Mucosa of rectum (tissue), 2 donors: ENCODE measurements around the gene EPHA2.

ENCODE experiments used
- H3K27ac ChIP-seq, 2 donors: one replicate each; pipeline ENCODE4 v1.7.0; 2013; ENCODE audit warnings: inconsistent platforms in 2 of 2, low read depth in 2 of 2, low read length in 2 of 2
- H3K27me3 ChIP-seq, 2 donors: one replicate each; pipeline ENCODE4 v1.7.0; 2013; ENCODE audit warnings: low read length in 2 of 2; ENCODE audit not compliant: control insufficient read depth in 2 of 2, insufficient read depth in 2 of 2
- H3K36me3 ChIP-seq, 2 donors: one replicate each; pipeline ENCODE4 v1.7.0; 2013; ENCODE audit warnings: low read length in 2 of 2; ENCODE audit not compliant: control insufficient read depth in 2 of 2, insufficient read depth in 2 of 2
- H3K4me1 ChIP-seq, 2 donors: one replicate each; pipeline ENCODE4 v1.7.0; 2013; ENCODE audit warnings: low read length in 2 of 2, mild to moderate bottlenecking in 1 of 2; ENCODE audit not compliant: control insufficient read depth in 2 of 2, insufficient read depth in 2 of 2
- H3K4me3 ChIP-seq, 2 donors: one replicate each; pipeline ENCODE4 v1.7.0; 2013; ENCODE audit warnings: low read length in 2 of 2
- H3K9ac ChIP-seq, 2 donors: one replicate each; pipeline ENCODE4 v1.7.0; 2013; ENCODE audit warnings: low read length in 2 of 2, low read depth in 1 of 2, mild to moderate bottlenecking in 1 of 2
- H3K9me3 ChIP-seq, 2 donors: one replicate each; pipeline ENCODE4 v1.7.0; 2013; ENCODE audit warnings: low read length in 2 of 2; ENCODE audit not compliant: control insufficient read depth in 2 of 2
- donor health status: healthy.
- donor health status: Normal muscosa, but diverticular disease.

Gene EPHA2

DNA sequence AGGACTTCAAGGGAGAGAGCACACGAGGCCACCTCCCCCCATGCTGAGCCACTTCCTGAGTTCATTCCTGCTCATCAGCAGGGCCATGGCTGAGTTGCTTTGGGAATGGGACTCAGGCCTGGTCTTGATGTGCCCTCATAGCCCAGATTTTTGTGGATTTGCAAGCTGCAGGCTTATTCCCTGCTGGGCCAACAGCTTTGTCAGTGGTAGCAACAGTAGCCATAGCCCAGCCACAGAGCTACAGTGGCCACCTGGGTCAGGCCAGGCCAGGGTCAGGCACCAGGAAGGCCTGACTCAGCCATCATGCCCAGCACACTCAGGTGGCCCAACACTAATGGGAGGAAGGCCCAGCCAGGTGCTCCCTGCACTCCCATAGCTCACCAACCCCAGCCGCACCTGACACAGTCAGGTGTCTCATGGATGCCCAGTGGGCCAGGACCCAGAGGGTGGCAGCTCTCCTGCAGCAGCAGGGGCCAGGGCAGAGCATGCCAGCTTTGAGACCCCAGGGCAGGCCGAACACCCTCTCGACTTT, 33.5 kb downstream of the EPHA2 start:
- H3K36me3 ChIP-seq = peaks cover 5 to 17% of the 10 kb centered on the region in 2 donors
- H3K27ac ChIP-seq = no peak overlapping the region
- H3K9ac ChIP-seq = no peak overlapping the region

DNA sequence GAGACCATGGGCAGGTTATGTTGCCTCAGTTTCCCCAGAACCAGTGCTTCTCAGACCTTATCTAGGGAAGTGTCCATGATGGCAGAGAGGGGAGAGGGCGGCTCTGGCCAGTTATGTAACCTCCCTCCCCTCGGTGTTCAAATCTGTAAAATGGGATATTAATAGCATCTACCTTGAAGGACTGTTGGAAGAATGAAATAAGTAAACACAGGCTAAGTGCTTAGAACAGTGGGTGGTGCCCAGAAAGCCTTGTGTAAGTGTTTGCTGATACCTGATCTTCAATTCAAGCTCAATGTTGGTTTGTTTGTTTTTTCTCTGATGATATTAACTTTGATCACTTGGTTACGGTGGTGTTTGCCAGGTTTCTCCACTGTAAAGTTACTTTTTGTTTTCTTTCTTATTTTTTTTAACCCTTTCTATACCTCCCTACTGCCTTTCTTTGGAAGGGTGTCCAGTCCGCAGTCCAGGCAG, 34.9 kb downstream of the EPHA2 start:
- H3K9me3 ChIP-seq = no peaks in the 10 kb centered on the region
- H3K27me3 ChIP-seq = no peaks in the 10 kb centered on the region
- H3K4me3 ChIP-seq = no peak overlapping the region
- H3K36me3 ChIP-seq = peaks cover 2 to 12% of the 10 kb centered on the region in 2 donors
- peaks cover 0 to 2% of the 10 kb centered on the region in 2 donors for H3K4me1 ChIP-seq
- no peak overlapping the region for H3K27ac ChIP-seq
- no peak overlapping the region for H3K9ac ChIP-seq

More for the DNA sequence above, 33.5 kb downstream of the EPHA2 start:
- Histone ChIP-seq H3K4me3 (no peak overlapping the region), H3K4me1 (peaks cover 0 to 2% of the 10 kb centered on the region in 2 donors), H3K27me3 (no peaks in the 10 kb centered on the region), H3K9me3 (no peaks in the 10 kb centered on the region)

DNA sequence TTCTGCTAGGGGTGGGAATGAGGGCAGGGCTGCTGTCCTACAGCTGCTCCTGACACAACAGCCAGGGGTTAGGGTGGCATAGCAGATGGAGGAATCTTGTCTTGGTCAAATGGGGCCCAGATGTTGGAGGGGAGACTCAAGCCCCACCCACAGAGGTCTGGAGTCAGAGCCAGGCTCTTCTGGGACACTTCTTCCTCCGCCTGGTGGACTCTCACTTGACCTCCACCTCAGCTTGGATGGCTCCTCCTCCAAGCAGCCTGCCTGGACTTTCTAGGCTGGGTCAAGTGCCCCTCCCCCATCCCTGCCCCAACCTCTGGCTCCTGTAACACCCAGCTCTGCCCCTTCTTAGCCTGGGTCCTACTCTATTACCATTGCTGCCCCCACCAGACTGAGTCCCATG, 35.5 kb downstream of the EPHA2 start:
- H3K4me1 ChIP-seq = peaks cover 0 to 2% of the 10 kb centered on the region in 2 donors
- no peak overlapping the region for H3K9ac ChIP-seq
- no peaks in the 10 kb centered on the region for H3K27me3 ChIP-seq
- no peaks in the 10 kb centered on the region for H3K9me3 ChIP-seq
- H3K4me3 ChIP-seq = no peak overlapping the region
- peaks cover 2 to 8% of the 10 kb centered on the region in 2 donors for H3K36me3 ChIP-seq
- no peak overlapping the region for H3K27ac ChIP-seq

DNA sequence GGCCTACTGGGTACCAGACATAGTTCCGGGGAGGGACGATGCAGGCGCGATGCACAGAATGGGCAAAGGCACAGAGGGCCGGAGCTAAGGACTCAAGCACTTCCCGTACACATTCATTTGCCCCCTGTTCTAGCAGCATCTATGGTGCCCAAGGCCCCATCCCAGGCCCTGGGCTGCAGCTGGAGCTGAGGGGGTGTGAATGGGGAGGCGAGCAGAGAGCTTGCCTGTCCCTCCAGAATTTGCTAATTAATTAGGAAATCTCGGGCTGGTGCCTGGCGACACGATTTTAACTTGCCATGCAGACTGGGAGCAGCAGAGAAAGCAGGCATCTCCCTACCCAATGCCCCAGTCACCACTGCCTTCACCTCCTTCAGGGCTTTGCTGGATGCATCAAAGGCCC, 35.9 kb downstream of the EPHA2 start:
- no peak overlapping the region for H3K9ac ChIP-seq
- peaks cover 0 to 2% of the 10 kb centered on the region in 2 donors for H3K4me1 ChIP-seq
- no peaks in the 10 kb centered on the region for H3K9me3 ChIP-seq
- H3K4me3 ChIP-seq = no peak overlapping the region
- H3K27ac ChIP-seq = no peak overlapping the region
- peaks cover 2 to 8% of the 10 kb centered on the region in 2 donors for H3K36me3 ChIP-seq
- H3K27me3 ChIP-seq = no peaks in the 10 kb centered on the region

DNA sequence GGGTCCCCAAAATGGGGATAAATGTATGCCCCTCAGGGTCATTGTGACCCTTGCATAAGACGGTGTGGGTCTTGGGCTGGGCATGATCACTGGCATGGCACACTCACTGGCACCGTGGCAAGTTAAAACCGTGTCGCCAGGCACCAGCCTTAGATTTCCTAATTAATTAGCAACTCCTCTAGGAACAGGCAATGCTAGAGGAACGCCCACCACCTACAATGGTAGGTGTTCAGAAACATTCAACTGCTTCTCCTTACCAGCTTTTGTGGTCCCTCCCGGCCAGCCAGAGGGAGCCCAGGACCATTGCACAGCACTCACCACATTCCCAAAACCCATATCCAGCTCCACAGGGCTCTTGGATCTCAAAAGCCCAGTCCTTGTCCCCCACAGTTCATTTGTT, 36.4 kb downstream of the EPHA2 start:
- H3K4me3 ChIP-seq = no peak overlapping the region
- peaks cover 0 to 2% of the 10 kb centered on the region in 2 donors for H3K4me1 ChIP-seq
- H3K36me3 ChIP-seq = peaks cover 2 to 5% of the 10 kb centered on the region in 2 donors
- H3K27me3 ChIP-seq = no peaks in the 10 kb centered on the region
- no peak overlapping the region for H3K9ac ChIP-seq
- no peaks in the 10 kb centered on the region for H3K9me3 ChIP-seq
- H3K27ac ChIP-seq = no peak overlapping the region

DNA sequence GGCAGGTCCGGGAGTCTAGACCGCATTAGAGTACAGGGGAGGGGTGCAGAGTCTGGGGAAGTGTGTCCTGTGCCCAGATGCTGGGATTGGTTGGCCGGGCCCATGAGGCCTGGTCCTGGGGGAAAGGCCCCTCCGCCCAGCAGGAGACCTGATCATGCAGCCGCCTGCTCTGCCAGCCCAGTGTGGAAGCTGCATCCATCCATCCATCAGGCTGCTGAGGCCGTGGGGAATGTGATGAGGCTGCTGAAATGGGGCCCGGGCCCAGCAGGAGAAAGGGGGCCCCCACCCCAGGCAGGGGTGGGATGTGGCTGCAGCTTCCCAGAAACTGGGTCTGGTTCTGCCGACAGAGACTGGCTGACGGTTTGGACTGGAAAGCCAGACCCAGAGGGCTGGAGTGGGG, 37.2 kb downstream of the EPHA2 start:
- Histone ChIP-seq H3K36me3 (peaks cover 0 to 4% of the 10 kb centered on the region in 2 donors), H3K9ac (no peak overlapping the region), H3K27me3 (no peaks in the 10 kb centered on the region), H3K4me3 (no peak overlapping the region), H3K9me3 (no peaks in the 10 kb centered on the region), H3K4me1 (peaks cover 0 to 2% of the 10 kb centered on the region in 2 donors), H3K27ac (no peak overlapping the region)

DNA sequence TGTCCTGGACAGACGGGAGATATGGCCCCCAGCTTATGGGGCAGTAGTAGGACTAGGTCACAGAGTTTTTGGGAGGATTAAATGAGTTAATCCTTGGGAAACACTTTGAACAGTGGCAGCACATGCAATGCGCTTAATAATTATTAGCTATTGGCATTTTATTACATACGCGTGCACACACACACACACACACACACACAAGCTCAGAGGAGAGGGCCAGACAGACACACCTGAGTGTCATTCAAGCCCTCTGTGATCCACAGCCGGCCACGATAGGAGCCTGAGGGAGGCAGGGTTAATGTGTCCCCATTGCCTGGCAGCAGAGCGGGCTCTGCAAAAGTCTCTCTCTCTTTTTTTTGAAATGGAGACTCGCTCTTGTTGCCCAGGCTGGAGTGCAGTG, 37.9 kb downstream of the EPHA2 start:
- no peaks in the 10 kb centered on the region for H3K9me3 ChIP-seq
- H3K36me3 ChIP-seq = peaks cover 0 to 4% of the 10 kb centered on the region in 2 donors
- no peak overlapping the region for H3K9ac ChIP-seq
- peaks cover 0 to 2% of the 10 kb centered on the region in 2 donors for H3K4me1 ChIP-seq
- no peaks in the 10 kb centered on the region for H3K27me3 ChIP-seq
- H3K27ac ChIP-seq = no peak overlapping the region
- no peak overlapping the region for H3K4me3 ChIP-seq

DNA sequence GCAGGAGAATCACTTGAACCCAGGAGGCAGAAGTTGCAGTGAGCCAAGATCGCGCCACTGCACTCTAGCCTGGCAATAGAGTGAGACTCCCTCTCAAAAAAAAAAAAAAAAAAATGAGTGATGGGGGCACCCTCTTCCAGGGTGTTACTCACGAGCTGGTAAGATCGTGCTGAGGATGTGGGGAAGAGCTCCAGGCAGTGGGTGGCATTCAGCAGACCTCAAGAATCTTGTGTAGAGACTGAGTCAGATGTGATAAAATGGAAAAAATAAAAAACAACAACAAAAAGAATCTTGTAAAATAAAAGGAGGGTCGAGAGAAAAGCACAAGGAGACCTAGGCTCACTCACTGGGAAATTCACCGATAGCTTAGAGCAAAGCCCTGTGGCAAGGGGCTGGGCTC, 38.5 kb downstream of the EPHA2 start:
- no peak overlapping the region for H3K9ac ChIP-seq
- H3K27me3 ChIP-seq = no peaks in the 10 kb centered on the region
- no peak overlapping the region for H3K27ac ChIP-seq
- H3K4me3 ChIP-seq = no peak overlapping the region
- peaks cover 0 to 2% of the 10 kb centered on the region in 2 donors for H3K4me1 ChIP-seq
- H3K9me3 ChIP-seq = no peaks in the 10 kb centered on the region
- H3K36me3 ChIP-seq = no peaks in the 10 kb centered on the region

DNA sequence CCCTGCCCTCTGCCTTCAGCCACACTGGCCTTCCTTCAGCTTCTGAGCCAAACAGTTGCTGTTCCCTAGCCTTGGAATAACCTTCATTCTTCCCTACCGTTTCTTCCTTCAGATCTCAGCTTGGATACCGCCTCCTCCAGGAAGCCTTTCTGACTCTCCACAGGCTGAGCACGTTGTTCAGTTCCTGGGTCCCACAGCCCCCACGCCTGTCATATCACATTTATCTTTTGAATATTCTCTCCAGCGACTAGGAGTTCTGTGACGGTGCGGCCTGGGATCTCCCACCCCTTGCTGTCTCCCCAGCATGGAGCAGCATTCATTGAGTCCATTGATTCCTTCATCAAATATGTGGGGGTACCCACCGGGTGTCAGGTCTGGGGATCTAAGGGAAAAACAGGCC, 39.2 kb downstream of the EPHA2 start:
- no peaks in the 10 kb centered on the region for H3K9me3 ChIP-seq
- H3K36me3 ChIP-seq = no peaks in the 10 kb centered on the region
- H3K4me1 ChIP-seq = peaks cover 0 to 2% of the 10 kb centered on the region in 2 donors
- H3K4me3 ChIP-seq = no peak overlapping the region
- no peak overlapping the region for H3K9ac ChIP-seq
- no peaks in the 10 kb centered on the region for H3K27me3 ChIP-seq
- no peak overlapping the region for H3K27ac ChIP-seq

DNA sequence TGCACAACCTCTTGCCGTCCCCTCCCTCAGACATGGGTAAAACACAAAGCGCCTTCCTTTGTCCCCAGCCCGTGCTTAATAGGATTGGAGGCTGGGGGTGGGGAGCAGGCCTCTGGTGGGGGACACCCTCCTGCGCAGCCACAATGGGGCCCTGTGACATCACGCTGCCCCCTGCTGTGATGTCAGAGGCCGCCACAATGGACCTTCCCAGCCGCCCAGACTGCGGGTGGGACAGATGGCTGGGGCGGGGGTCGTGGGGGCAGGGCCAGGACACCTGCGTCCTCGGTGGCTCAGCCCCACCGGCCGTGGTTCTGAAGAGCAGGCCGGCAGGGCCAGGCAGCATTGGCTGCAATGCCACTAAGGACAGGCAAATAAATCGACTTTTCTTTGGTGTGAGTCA, 39.9 kb downstream of the EPHA2 start:
- H3K4me3 ChIP-seq = no peak overlapping the region
- H3K9ac ChIP-seq = no peak overlapping the region
- H3K9me3 ChIP-seq = no peaks in the 10 kb centered on the region
- H3K27ac ChIP-seq = no peak overlapping the region
- no peaks in the 10 kb centered on the region for H3K36me3 ChIP-seq
- no peaks in the 10 kb centered on the region for H3K27me3 ChIP-seq
- H3K4me1 ChIP-seq = peaks cover 0 to 2% of the 10 kb centered on the region in 2 donors
